GM19099 (cell line): ENCODE data around the gene PLEKHG1.

Experiments
- POLR2A ChIP-seq: IDR thresholded peaks from 3 replicates; pipeline ENCODE4 v1.6.1; 2011; ENCODE audit warnings: low read depth; ENCODE audit not compliant: insufficient read length; ENCODE audit errors: extremely low read depth

Gene PLEKHG1

DNA sequence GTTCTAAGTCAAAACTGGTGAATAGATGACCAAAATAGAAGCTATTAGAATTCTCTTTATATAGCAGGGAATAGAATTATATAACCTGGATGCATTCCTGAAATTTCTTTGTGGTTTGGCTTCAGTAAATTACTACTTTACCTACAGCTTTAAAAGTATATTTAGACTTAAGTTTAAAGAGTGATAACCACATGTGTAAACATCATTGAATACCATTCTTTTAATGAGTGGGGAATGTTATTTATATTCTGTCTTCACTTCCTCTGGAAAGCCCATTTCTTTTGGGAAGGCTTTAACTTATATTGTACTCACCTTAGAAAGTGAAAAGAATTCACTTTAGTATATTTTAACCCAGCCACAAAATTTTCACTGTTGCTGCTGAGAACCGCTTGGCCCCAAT is 39.1 kb downstream of the PLEKHG1 start:
- no peak for TF ChIP-seq POLR2A

DNA sequence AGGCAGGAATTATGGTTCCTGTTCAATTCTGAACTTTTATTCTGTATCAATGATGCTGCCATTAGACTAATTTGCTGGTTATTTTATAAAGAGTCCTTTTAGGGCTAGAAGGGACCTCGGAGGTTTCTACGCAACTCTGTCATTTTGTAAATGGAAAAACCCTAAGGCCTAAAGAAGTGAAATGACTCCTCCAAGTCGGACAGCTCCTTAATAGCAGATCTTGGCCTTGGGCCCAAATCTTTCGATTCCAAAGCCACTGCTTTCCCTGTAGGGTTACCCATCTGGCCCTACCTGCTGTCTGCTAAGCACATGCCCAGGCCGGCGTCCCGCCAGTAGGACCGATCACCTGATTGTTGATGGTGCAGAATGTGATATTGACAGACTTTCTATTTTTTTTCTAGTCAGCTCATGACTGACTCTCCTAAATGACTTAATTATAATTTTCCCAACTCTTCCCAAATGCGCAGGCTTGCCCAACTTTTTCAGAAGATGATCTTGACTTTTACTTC is 40.2 kb downstream of the PLEKHG1 start:
- no peak for TF ChIP-seq POLR2A

DNA sequence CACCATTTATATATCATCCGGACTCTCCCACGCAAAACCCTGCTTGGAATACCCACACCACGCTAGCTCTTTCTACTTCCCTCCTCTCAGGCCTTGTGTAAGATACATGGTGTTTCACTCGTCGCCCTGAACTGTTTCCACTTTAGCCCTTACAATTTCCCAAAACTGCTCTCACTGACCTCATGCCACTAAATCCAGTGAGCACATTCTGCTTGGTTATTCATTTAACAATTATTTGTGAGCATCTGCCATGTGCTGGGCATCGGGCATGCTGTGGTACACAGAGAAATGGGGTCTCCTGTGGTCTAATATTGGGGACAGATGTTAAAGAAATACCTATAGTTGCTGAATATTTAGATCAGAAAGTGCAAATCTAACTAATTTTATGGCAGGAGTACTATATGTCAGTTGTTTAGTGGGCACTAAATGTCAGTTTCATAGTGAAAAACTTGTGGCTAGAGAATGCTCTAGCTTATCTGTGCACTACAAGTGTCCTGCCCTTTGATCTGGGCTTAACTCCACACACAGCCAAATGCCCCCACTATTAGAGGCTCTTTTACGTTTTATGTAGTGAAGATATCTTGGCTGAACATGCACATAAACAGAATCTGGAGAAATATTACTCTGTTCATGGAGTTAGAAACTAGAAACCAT is 41.0 kb downstream of the PLEKHG1 start:
- TF ChIP-seq POLR2A, result no peak

DNA sequence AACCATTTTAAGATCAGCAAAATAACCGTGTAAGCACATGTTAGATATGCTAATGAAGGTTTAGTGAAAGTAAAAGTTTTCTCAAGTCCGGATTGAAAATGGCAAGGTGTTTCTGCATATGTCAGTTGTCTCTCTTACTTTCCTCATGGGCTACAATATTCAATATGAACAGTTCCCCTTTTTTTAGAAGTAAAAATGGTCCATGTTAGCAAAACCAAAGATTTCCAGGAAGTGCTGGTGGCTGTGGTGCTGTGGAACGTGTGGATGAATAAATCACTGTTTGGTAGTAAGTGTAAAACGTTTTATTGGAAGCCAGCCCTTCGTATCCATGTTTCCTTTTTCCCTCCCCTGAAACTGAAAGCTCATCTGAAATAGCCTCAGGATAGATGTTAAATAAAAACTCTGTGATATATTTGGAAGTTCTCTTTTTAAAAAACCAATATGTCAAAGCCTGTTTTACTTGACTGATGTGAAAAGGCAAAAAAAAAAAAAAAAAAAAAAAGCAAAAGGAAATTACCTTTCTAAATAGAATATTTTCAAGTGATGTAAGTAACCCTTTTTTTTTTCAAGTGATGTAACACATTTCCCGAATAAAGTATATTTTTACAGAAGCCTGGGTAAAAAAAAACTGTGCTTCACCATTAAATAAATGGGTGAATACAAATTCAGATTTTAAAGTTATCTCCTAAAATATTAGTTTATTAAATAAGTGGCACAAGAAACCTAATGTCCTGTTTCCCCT is 41.9 kb downstream of the PLEKHG1 start:
- no peak for TF ChIP-seq POLR2A

DNA sequence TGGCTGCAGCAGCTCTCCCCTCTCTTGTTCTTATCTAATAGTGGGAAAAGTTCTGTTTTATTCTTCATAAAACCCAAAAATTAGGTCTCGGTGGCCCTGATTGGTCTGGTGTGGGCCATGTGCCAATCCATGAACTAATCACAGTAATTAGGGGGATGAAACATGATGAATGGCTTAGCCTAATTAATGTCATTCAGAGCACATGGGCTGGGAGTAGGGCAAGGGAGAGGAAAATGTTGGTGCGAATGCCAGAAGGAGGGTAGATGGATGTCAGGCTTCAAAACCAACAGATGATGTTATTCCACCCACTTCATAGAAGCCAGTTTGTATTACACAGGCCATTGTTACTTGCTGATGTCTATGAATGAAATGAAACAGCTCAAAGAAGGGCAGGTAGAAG is 46.5 kb downstream of the PLEKHG1 start:
- no peak for TF ChIP-seq POLR2A

DNA sequence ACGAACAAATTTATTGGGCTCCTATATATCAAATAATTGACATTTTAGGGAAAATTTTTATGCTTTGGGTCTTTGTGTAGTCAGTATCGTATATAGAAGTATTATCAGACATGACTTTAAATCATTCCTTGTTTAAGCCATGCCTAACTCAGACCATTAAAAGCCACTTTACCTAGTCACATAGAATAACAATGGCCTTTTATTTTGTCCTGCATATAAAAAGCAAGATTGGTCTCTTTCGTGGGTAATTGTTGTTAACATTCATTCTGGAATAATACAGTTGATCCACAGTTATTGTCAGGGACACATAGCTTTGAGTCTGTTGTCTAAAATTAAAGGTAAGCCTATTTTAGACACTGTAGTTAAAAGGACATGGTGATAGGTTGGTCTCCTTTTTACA is 47.4 kb downstream of the PLEKHG1 start:
- TF ChIP-seq POLR2A, result no peak
